HCT116 (cell line): ENCODE data around the gene PPFIA2. TPM values are rescaled to one million over a fixed set of nuclear protein-coding genes. Genes with fewer than 3 reads are reported as not detected.

Experiments
- ATAC-seq: fragments of 200-7000 bp; cut with Tn5 transposase; 2 replicates; pipeline ENCODE4 v1.9.1; 2020; ENCODE audit warnings: mild to moderate bottlenecking, moderate library complexity
- BruUV-seq: library from RNA; stranded (reverse); fragments of 400-500 nt; replicated peaks from 2 replicates; lab custom pipeline; 2021; lab: Mats Ljungman, UMichigan
- CTCF ChIA-PET: fragments of 300-600 bp; sonication (Branson Sonifier 250); formaldehyde crosslinking; loops from one replicate; lab custom pipeline; 2021; ENCODE audit warnings: antibody characterized with exemption; lab: Charles Lee
- POLR2A ChIA-PET: fragments of 300-600, 350-600 bp; sonication (Branson Sonifier 250); formaldehyde crosslinking; loops from one replicate; lab custom pipeline; 2021; ENCODE audit warnings: antibody characterized with exemption; lab: Charles Lee
- RAD21 ChIA-PET, 2 experiments: fragments of 300-600 bp; sonication (Branson Sonifier 250); formaldehyde crosslinking; loops; one replicate each; lab custom pipeline; 2023; ENCODE audit warnings: low total read pairs in 2 of 2; ENCODE audit not compliant: uncharacterized antibody in 2 of 2, unreplicated experiment in 2 of 2, low non-redundant PET in 1 of 2; lab: Charles Lee
- DNase-seq: peaks from one replicate; pipeline ENCODE4 v3.0.0-alpha.2; 2010; ENCODE audit warnings: low read depth, low spot score
- H2AFZ ChIP-seq: fragments of 200-600 bp; shearing (Covaris generic), sonication (generic); 2 replicates; pipeline ENCODE4 v1.6.1; 2017; ENCODE audit warnings: low read depth, mixed run types, mixed read lengths, antibody characterized with exemption, low read length; ENCODE audit not compliant: poor library complexity, severe bottlenecking
- H3K27ac ChIP-seq: 2 replicates; pipeline ENCODE4 v1.5.1; 2012; ENCODE audit warnings: low read depth, low read length
- H3K27me3 ChIP-seq: fragments of 200-600 bp; sonication (generic); 2 replicates; pipeline ENCODE4 v1.6.1; 2016; ENCODE audit warnings: mixed run types, low read length, mixed read lengths; ENCODE audit not compliant: insufficient read depth
- H3K36me3 ChIP-seq, 2 experiments: fragments of 200-500 bp in 1 of 2; fragments of 200-600 bp in 1 of 2; sonication (Bioruptor generic) in 1 of 2; sonication (generic) in 1 of 2; 2 replicates each; pipeline versions ENCODE4 v1.5.1 to v1.6.1; 2014 to 2016; ENCODE audit warnings: low read length in 2 of 2, inconsistent platforms in 1 of 2, mixed read lengths in 1 of 2, mixed run types in 1 of 2; ENCODE audit not compliant: insufficient read depth in 2 of 2, control insufficient read depth in 1 of 2
- H3K4me1 ChIP-seq, 2 experiments: fragments of 200-600 bp in 1 of 2; sonication (generic) in 1 of 2; 2 replicates each; pipeline versions ENCODE4 v1.5.1 to v1.6.1; 2012 to 2017; ENCODE audit warnings: low read length in 2 of 2, inconsistent platforms in 1 of 2, mild to moderate bottlenecking in 1 of 2, mixed read lengths in 1 of 2, mixed run types in 1 of 2, moderate library complexity in 1 of 2; ENCODE audit not compliant: insufficient read depth in 2 of 2, control insufficient read depth in 1 of 2
- H3K4me2 ChIP-seq: fragments of 200-600 bp; sonication (generic); 2 replicates; pipeline ENCODE4 v1.6.1; 2017; ENCODE audit warnings: mixed run types, low read length, mixed read lengths
- H3K4me3 ChIP-seq, 2 experiments: fragments of 200-600 bp in 1 of 2; sonication (generic) in 1 of 2; replicated peaks in 1 of 2; 2 replicates each; pipeline ENCODE4 v1.5.1; 2011 to 2016; ENCODE audit warnings: low read length in 2 of 2, control low read depth in 1 of 2, low read depth in 1 of 2, mild to moderate bottlenecking in 1 of 2, mixed read lengths in 1 of 2, mixed run types in 1 of 2
- H3K79me2 ChIP-seq: fragments of 200-600 bp; sonication (generic); 2 replicates; pipeline ENCODE4 v1.6.1; 2017; ENCODE audit warnings: mild to moderate bottlenecking, mixed run types, low read length, moderate library complexity, mixed read lengths; ENCODE audit not compliant: insufficient read depth
- H3K9ac ChIP-seq: fragments of 200-600 bp; sonication (generic); 2 replicates; pipeline ENCODE4 v1.6.1; 2016; ENCODE audit warnings: low read length, mixed read lengths
- H3K9me2 ChIP-seq: fragments of 200-600 bp; sonication (generic), shearing (Covaris generic); 2 replicates; pipeline ENCODE4 v1.6.1; 2017; ENCODE audit warnings: mixed run types, mild to moderate bottlenecking, moderate library complexity; ENCODE audit not compliant: insufficient read depth
- H3K9me3 ChIP-seq, 2 experiments: fragments of 200-500 bp in 1 of 2; fragments of 200-600 bp in 1 of 2; sonication (Bioruptor generic) in 1 of 2; sonication (generic) in 1 of 2; 2 replicates each; pipeline ENCODE4 v1.6.1; 2014 to 2017; ENCODE audit warnings: low read length in 2 of 2, mixed read lengths in 2 of 2, inconsistent platforms in 1 of 2, low read depth in 1 of 2, mild to moderate bottlenecking in 1 of 2, mixed run types in 1 of 2, moderate library complexity in 1 of 2; ENCODE audit not compliant: control insufficient read depth in 1 of 2, insufficient read depth in 1 of 2
- H4K20me1 ChIP-seq: fragments of 200-600 bp; sonication (generic), shearing (Covaris generic); 2 replicates; pipeline ENCODE4 v1.6.1; 2017; ENCODE audit warnings: mixed run types, mild to moderate bottlenecking, moderate library complexity; ENCODE audit not compliant: insufficient read depth
- CBX3 ChIP-seq: IDR thresholded peaks from 2 replicates; pipeline ENCODE4 v1.6.1; 2012; ENCODE audit warnings: low read depth
- CEBPB ChIP-seq: IDR thresholded peaks from 2 replicates; pipeline ENCODE4 v1.6.1; 2012; ENCODE audit warnings: low read depth
- EZH2 ChIP-seq: fragments of 200-600 bp; sonication (generic); IDR thresholded peaks from 2 replicates; pipeline ENCODE4 v1.6.1; 2017; ENCODE audit warnings: antibody characterized with exemption, mixed run types
- EZH2phosphoT487 ChIP-seq: fragments of 200-600 bp; IDR thresholded peaks from 2 replicates; pipeline ENCODE4 v1.6.1; 2018; ENCODE audit warnings: antibody characterized with exemption, borderline replicate concordance
- FOSL1 ChIP-seq: IDR thresholded peaks from 2 replicates; pipeline ENCODE4 v1.6.1; 2012; ENCODE audit warnings: low read depth
- SIN3A ChIP-seq: IDR thresholded peaks from 2 replicates; pipeline ENCODE4 v1.6.1; 2012; ENCODE audit warnings: low read depth
- SP1 ChIP-seq: IDR thresholded peaks from 2 replicates; pipeline ENCODE4 v1.6.1; 2012; ENCODE audit warnings: low read depth
- ZFX ChIP-seq: fragments of 450-650 bp; IDR thresholded peaks from 2 replicates; pipeline ENCODE4 v1.6.1; 2017
- ZNF274 ChIP-seq: fragments of 200-500 bp; sonication (Bioruptor generic); IDR thresholded peaks from 2 replicates; pipeline ENCODE4 v1.6.1; 2014; ENCODE audit warnings: mild to moderate bottlenecking, low read depth, low read length, inconsistent platforms
- intact Hi-C: fragments of 100-400 bp; cut with micrococcal nuclease; formaldehyde crosslinking; loops from 2 replicates; pipeline ENCODE4 v1.10.0; 2022
- total RNA-seq: library from RNA; stranded (reverse); gene quantifications from one replicate; pipeline ENCODE4 v1.2.1, GENCODE V29; 2021; ENCODE audit not compliant: unreplicated experiment
- TF ChIP-seq, protein P1 (sequence below): IDR thresholded peaks from 2 replicates; pipeline ENCODE4 v1.6.1; 2012
- TF ChIP-seq, protein P2 (sequence below): IDR thresholded peaks from 2 replicates; pipeline ENCODE4 v1.6.1; 2011; ENCODE audit warnings: mild to moderate bottlenecking, low read length, moderate library complexity; ENCODE audit not compliant: insufficient replicate concordance; ENCODE audit errors: extremely low read depth

Gene PPFIA2
- total RNA-seq, 1 experiment from 2014 or later = not detected

DNA sequence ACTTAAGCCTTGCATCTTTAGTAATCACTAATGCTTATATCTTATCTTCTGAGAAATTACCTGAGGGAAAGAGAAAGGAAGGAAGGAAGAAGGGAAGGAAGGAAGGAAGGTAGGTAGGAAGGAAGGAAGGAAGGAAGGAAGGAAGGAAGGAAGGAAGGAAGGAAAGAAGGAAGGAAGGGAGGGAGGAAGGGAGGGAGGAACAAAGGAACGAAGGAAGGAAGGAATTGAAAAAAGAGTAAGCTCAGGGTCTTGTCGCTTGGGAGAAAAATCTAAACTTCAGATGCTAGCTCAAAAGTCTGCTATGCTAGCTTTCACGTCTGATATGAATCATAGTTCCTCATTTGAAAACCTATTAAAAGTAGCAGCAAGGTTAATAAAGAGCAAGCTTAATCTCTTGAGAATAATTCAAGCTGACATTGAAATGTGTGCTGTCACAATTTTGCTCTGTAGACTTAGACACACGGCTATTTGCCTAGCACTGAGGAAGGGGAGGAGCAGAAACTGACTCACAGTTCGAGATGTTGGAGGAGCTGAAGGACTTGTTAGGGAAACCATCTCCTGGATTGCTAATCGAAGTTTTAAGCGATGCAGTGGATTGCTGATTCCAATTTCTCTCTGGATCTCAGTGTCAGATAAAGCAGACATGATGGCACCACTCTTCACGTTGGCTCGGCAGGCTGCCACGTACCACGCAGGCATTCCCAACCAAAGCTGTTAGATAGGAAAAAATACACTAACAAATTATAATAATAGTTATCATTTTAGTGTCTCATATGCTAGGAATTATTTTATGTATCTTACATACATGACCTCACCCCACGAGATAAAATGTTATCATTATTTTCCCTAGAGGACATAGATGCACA, 464.6 kb downstream of the PPFIA2 start:
- ATAC-seq = no peak
- Histone ChIP-seq H3K4me1 (peaks cover 2 to 16% of the 10 kb centered on the region in 2 experiments; a peak in 2 of 4 replicates), H3K27me3 (peaks cover 4% of the 10 kb centered on the region; the same call in 1 of the 2 replicates), H3K4me2 (no peak overlapping the region), H2AFZ (no peak overlapping the region), H3K27ac (no peak overlapping the region), H3K9me2 (no peaks in the 10 kb centered on the region), H4K20me1 (no peaks in the 10 kb centered on the region), H3K4me3 (no peak overlapping the region), H3K36me3 (no peaks in the 10 kb centered on the region), H3K79me2 (no peaks in the 10 kb centered on the region), H3K9ac (no peak overlapping the region), H3K9me3 (no peaks in the 10 kb centered on the region)
- intact Hi-C loops = no loop called here
- ChIA-PET RAD21 (no interaction called here), POLR2A (no interaction called here), CTCF (interaction anchor here (0.6 kb wide), 1 partner anchor 217 kb away, joined by 3 read pairs; no protein-coding TSS in a partner anchor)
- no peak for DNase-seq
- BruUV-seq = no TSS peak
- no peak for TF ChIP-seq EZH2
- TF ChIP-seq FOSL1 = no peak
- TF ChIP-seq, protein P1, sequence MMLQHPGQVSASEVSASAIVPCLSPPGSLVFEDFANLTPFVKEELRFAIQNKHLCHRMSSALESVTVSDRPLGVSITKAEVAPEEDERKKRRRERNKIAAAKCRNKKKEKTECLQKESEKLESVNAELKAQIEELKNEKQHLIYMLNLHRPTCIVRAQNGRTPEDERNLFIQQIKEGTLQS = no peak
- TF ChIP-seq ZFX = no peak
- no peak for TF ChIP-seq SIN3A
- no peak for TF ChIP-seq EZH2phosphoT487
- TF ChIP-seq ZNF274 = no peak
- TF ChIP-seq SP1 = no peak
- TF ChIP-seq CBX3 = no peak
- TF ChIP-seq, protein P2, sequence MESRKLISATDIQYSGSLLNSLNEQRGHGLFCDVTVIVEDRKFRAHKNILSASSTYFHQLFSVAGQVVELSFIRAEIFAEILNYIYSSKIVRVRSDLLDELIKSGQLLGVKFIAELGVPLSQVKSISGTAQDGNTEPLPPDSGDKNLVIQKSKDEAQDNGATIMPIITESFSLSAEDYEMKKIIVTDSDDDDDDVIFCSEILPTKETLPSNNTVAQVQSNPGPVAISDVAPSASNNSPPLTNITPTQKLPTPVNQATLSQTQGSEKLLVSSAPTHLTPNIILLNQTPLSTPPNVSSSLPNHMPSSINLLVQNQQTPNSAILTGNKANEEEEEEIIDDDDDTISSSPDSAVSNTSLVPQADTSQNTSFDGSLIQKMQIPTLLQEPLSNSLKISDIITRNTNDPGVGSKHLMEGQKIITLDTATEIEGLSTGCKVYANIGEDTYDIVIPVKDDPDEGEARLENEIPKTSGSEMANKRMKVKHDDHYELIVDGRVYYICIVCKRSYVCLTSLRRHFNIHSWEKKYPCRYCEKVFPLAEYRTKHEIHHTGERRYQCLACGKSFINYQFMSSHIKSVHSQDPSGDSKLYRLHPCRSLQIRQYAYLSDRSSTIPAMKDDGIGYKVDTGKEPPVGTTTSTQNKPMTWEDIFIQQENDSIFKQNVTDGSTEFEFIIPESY = no peak
- TF ChIP-seq CEBPB = no peak
